ENCODE data around the gene TM4SF5.
"Not testable (repeated sequence)": the region's sequence is repeated elsewhere in the genome, so short reads cannot be mapped to it uniquely, and the experiment has no call there.

Gene TM4SF5

DNA sequence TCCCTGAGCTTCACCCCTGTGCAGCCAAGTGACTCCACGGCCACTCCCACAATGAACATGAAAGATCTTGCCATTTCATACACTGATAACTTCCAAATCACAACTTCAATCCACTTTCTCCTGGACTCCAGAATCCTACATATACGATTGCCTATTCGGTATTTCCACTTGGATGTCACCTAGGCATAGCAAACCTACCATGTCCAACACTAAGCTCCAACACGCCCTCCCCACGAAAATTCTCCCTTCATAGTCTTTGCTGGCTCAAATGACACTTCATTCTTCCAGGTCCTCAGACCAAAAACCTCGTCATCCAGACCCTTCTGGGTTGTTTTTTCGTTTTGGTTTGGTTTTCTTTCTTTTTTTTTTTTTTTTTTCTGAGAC, 19.0 kb downstream of the TM4SF5 start:
- DNase-seq, result no peak

DNA sequence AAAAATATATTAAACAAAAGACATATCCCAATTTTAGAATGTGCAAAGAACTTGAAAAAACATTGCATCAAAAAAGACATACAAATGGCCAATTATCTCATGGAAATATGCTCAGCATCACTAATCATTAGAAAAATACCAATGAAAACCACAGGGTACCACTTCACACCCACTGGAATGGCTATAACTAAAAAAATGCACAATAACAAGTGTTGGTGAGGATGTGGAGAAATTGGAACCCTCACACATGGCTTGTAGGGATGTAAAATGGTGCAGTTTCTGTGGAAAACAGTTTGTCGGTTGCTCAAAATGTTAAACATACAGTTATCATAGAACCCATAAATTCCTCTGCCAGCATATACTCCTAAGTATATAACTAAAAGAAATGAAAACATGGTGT, 23.5 kb downstream of the TM4SF5 start:
- DNase-seq, result no peak

DNA sequence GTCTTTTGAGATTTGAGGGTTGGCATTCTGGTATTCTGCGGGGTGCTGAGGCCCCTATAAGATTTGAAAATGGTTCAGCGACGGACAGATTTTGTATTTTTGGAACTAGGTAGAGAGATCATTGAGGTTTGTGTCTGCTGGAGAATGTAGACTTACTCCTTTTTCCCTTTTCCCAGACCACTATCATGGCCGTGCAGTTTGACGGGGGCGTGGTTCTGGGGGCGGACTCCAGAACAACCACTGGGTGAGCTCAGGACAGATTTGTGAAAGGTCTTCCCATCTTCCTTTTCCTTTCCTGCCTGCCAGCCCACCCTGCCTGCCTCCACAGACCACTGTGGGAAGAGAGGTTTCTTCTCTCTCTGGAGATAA, 24.9 kb downstream of the TM4SF5 start:
- DNase-seq, result no peak

DNA sequence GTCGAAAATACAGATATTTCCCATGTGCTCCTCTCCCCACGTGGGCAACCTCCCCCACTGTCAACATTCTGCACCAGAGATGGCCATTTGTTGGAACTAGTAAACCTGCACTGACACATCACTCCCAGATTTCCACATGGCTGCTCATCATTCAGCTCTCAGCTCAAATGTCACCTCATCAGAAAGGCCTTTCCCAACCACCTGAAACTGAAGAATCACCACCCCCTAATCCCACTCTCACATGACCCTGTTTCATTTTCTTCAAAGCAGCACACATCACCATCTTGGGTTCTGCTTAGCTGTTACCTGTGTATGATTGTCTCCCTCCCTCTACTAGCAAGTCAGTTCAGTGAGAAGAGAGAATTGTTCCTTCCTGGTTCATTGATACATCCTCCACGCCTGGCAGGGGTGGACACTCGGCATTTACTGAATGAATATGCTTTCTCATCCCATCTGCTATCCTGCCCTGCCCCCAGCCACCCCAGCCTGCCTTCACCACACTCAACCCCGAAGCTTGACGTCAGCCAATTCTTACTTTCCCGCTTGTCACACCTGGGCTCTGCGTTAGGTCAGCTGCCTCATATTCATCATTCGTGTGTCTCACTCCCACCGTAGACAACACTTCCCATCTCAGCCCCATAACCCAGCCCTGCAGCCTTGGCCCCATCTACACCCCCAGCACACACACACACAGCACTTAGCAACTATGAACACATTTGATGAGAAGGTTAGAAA, 28.9 kb downstream of the TM4SF5 start:
- DNase-seq, result no peak

DNA sequence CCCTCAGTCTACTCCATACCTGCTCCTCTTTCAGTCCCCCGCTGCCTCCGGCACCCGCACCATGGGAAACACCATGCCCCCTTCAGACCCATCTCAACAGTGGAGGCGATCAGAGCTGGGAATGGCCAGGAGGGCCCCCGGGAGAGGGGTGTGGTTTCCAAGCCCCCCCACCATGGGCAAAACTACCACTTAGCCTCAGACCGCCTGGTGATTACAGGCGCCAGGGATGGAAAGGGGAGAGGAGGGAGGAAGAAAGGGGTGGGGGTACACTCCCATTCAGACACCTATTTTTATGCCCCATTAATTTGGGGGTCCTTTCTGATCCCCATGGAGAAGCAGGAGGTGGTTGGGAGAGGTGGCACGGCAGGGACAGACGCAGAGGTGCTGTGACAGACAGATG, 30.5 kb downstream of the TM4SF5 start, which contains the start of gene C17orf114:
Gene C17orf114, minus strand, starts transcription at position 101 of the 400 bp plus-strand sequence.
- no peak for DNase-seq

DNA sequence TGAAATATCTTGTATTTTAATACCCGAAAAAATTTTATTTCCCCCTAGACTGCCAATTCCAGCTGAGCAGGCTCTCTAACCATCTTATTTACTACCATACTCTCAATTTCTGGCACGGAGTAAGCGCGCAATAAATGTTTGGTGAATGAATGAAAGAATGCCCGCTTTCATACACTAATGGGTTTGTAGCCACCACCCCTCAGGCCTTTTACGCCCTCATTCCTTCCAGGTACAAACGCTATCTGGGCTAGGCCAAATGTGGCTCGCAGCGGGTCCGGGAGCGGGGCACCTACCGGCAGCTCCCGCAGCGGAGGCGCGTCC, 34.7 kb downstream of the TM4SF5 start:
- no peak for DNase-seq

DNA sequence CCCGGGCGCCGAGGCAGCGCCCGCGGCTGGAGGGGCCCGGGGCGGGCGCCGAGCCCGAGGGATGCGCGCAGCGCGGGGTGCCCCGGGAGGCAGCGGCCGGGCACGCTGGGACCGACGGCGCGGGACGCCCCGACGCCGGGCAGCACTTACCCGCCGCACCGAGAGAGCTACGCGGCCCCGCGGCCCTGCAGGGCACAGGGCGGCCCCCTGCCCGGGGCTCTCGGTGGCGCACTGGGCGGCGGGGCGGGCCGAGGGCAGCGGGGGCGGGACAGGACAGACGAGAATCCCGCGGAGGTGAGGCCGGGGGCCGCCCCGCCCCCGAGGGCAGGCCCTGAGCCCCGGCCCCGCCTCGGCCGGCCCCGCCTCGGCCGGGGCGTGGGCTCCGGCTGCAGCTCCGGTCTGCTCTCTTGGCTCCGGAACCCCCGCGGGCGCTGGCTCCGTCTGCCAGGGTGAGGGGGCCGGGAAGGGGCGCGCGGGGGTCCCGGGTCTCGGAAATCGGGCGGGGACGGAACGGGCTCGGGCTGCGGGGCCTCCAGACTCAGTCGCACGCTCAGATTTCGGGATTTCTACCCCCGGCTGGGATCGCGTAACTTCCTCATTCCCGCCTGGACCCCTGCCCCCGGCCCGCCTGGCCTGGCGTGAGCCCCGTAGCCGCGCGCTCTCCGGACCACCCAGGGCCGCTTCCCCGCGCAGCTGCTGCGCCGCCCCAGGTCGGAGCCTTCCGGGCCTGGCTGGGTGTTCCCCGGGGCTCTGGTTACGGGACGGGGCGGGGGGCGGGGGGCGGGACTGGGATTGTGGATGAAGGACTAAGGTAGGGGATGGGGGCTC, 35.3 kb downstream of the TM4SF5 start, which contains the start of gene PLD2:
Gene PLD2, plus strand, starts transcription at position 376 of the 828 bp plus-strand sequence. CDS start 621 bp downstream, outside the sequence.
- DNase-seq, result no peak

DNA sequence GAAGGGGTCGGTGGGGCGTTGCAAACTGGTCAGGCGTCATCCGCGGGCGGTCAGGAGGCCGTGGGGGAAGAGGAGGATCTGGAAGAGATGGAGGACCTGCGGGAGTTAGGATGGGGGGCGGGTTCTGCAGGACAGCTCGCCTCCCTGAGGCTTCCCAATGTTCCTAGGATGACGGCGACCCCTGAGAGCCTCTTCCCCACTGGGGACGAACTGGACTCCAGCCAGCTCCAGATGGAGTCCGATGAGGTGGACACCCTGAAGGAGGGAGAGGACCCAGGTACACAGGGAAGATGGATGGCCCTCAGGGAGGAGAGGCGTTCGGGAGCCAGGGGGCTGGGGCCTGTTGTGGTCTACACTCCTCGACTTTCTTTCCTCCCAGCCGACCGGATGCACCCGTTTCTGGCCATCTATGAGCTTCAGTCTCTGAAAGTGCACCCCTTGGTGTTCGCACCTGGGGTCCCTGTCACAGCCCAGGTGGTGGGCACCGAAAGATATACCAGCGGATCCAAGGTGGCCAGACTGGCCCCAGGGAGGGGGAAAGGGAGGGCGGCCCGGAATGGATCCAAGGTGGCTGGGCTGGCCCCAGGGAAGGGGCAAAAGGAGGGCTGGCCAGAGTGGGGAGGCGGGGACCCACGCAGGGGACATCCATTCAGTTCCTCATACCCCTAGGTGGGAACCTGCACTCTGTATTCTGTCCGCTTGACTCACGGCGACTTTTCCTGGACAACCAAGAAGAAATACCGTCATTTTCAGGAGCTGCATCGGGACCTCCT, 36.1 kb downstream of the TM4SF5 start:
- DNase-seq, result no peak

DNA sequence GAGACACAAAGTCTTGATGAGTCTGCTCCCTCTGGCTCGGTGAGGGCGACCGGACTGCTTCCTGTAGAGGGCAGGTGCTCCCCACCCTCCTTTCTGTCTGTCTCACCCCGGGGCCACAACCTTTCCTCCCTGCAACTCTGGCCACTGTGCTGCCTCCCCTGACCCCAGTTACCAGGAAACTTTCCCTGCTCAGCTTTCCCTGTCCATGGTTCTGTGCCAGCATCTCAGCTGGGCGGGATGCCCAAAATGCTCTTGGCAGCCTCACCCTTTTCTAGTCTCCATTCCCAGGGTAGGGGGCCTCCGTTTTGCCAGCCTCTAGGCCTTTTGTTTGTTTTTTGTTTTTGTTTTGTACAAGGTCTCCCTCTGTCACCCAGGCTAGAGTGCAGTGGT, 36.7 kb downstream of the TM4SF5 start:
- no peak for DNase-seq

DNA sequence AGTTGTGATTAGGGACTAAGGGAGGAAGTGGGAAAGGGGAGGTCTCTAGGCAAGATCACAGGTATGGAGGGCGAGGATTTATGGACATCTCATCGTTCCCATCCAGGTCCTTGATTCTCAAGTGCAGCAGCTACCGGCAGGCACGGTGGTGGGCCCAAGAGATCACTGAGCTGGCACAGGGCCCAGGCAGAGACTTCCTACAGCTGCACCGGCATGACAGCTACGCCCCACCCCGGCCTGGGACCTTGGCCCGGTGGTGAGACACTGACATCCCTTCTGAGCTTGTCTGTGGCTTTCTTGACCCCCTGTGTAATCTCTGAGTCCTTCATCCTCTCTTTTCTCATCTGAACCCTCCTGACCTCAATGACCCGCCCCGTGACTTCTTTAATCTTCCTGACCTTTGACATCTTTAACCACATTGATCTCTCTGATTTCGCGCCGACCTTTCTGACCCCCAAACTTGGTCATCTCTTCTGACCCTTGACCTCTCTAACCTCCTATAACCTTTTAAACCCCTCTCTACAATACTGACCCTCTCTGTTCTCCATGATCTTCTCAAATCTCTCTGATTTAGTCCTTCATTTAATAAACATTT, 39.1 kb downstream of the TM4SF5 start:
- DNase-seq, result no peak

DNA sequence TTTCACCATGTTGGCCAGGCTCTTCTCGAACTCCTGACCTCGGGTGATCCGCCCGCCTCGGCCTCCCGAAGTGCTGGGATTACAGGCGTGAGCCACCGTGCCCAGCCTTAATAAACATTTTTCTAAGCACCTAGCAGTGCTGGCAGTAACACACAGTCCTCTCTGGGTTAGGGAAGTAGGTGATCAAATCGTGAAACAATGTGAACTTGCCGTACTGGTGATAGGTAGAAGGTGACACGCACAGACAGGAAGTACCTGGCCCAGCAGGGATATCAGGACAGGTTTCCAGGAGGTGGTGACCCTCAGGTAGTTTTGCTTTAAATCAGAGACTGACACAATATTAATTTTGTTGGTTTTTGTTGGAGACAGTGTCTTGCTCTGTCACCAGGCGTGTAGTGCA, 39.8 kb downstream of the TM4SF5 start:
- DNase-seq, result no peak

DNA sequence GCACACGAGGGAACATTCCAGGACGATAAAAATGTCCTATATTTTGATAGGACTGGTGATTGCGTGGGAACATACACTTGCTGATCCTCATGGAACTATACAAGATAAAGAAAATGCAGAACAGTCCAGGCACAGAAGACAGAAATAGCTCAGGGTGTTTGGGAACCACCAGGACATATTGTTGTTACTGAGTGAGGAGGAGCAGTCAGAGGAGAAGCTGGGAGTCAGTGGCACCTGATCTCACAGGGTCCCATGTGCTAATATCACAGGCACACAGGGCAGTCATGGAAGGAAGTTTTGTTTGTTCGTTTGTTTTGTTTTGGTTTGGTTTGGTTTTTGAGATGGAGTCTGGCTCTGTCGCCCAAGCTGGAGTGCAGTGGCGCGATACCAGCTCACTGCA, 41.0 kb downstream of the TM4SF5 start:
- no peak for DNase-seq

DNA sequence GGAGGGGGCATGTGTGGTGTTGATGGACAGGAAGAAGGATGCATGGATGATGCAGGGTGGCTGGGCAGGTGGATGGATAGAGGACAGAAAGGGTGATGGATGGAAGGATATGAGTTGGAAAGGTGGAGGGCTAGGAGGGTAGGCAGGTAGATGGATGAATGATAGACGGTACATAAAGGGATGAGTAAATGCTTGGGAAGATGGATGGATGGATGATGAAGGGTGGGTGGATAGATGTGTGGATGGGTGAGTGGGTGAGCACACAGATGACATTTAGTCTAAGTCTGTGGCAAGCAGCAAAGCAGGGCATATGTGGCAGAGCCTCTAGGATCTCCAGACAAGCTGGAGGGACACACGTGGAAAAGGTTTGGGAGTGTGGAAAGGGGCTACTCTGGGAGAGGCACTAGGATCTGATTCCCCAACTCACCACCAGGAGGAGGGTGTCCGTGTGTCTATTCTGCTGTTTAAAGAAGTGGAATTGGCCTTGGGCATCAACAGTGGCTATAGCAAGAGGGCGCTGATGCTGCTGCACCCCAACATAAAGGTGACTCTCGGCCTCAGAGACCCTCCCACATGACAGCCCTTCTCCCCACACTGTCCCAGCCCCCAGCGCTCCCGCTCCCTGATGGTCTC, 43.5 kb downstream of the TM4SF5 start:
- DNase-seq, result no peak

DNA sequence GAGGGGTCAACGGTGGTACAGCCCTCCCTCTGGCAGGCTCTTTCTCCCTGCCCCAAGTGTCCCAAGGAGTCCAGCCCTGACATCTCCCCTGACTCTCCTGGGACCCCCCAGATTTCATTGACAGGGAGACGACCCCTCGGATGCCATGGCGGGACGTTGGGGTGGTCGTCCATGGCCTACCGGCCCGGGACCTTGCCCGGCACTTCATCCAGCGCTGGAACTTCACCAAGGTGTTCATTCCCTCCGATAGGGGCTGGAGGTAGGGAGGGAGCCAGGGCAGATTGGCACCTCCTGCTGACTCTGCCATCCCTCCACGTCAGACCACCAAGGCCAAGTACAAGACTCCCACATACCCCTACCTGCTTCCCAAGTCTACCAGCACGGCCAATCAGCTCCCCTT, 45.1 kb downstream of the TM4SF5 start:
- DNase-seq, result no peak

DNA sequence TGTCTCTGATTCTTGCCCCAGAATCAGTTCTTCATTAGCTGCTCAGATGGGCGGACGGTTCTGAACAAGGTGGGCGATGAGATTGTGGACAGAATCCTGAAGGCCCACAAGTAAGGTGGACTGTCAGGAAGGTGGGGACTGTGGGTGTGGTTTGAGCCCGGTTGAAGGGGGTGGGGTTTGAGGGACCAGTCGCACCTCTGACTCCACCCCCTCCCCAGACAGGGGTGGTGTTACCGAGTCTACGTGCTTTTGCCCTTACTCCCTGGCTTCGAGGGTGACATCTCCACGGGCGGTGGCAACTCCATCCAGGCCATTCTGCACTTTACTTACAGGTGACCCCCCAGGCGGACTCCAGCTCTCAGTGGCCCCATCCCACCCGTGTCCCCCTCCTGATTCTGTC, 46.6 kb downstream of the TM4SF5 start:
- DNase-seq, result no peak

DNA sequence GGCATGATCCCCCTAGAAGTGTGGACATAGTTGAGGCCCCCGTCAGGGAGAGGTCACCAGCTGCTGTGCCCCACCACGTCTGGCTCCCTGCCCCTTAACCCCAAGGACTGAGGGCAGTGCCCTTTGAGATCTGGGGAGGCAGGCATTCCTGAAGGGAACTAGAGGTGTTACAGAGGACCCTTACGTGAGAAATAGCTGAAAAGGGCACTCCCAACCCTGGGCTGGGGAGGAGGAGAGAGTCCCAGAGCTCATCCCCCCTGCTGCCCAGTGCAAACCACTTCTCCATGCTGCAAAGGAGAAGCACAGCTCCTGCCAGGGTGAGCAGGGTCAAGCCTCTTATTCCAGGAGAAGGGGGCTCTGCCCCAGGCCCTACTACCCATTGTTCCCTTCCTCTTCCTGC, 51.1 kb downstream of the TM4SF5 start:
- no peak for DNase-seq

DNA sequence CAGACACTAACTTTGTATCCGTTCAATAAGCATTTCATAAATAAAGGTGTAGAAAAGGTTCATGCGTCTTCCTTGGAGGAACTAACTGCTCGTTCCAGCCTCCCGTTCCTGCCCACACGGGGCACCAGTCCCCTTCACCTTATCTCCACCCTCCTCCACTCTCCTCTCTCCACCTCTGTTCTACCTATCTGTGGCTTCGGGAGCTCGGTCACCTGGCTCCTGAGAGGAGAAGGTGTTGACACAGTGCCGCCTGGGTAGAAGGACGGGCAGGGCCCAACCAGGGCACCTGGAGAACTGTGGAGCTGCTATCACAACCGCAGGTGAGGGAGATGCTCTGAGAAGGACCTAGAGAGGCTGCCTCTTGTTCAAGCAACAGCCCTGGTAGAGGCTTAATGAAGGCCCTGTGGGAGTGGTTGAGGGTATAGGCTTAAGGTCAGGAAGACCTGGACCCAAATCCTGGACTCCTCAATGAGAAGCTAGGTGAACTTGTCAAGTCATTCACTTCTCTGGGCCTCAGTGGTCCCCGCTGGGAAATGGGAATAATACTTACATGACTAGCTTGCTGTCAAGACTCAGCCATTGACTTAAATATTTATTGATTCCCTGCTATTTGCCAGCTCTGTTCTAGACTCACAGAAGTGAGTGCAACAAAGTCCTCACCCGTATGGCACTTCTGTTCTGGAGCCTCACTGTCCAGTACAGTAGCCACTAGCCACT, 51.8 kb downstream of the TM4SF5 start:
- DNase-seq, result no peak

DNA sequence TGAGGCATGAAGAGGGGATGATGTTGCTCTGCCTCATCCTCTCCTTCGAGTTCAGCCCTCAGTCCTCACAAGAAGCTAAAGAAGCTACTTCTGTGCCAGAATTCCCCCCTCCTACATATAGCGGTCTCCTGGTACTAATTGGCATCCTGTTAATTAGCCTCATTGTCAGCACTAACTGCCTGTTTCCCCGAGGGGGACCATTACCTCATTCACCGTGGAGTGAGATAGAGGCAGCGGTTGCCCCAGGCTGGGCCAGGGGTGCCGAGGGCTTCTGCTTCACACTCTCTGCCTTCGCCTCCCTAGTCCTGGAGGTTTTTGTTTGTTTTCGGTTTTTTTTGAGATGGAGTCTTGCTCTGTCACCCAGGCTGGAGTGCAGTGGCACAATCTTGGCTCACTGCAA, 55.7 kb downstream of the TM4SF5 start:
- DNase-seq, result no peak

DNA sequence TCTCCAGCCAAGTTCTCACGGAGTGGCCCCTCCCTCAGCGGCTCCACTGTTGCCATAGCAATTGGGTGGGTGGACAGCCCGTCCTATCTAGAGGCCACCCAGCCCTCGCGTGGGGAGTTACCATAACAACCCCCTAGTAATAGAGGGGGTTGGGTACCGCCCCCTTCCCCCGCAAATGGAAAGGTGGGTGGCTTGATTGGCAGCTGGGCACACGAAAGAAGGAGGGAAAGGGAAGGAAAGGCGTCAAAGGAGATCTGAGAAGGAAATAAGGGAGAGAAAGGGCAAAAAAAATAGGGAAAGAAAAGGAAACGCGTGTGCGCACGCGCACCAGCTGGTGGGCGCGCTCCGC, 61.1 kb downstream of the TM4SF5 start:
- not testable (repeated sequence) for DNase-seq

Data from NCI-H1417 treated with DMSO at 0.1 percent for 48 hours (cell line).